GM18909 (cell line): ENCODE results near the gene SDHAF2.
"Not testable (repeated sequence)": the region's sequence is repeated elsewhere in the genome, so short reads cannot be mapped to it uniquely, and the experiment has no call there.

ENCODE experiments used
- ATAC-seq: cut with Tn5 transposase; IDR thresholded peaks from one replicate; pipeline ENCODE4 v1.9.1; 2021; ENCODE audit warnings: mild to moderate bottlenecking; ENCODE audit not compliant: unreplicated experiment, poor library complexity

Gene SDHAF2

DNA sequence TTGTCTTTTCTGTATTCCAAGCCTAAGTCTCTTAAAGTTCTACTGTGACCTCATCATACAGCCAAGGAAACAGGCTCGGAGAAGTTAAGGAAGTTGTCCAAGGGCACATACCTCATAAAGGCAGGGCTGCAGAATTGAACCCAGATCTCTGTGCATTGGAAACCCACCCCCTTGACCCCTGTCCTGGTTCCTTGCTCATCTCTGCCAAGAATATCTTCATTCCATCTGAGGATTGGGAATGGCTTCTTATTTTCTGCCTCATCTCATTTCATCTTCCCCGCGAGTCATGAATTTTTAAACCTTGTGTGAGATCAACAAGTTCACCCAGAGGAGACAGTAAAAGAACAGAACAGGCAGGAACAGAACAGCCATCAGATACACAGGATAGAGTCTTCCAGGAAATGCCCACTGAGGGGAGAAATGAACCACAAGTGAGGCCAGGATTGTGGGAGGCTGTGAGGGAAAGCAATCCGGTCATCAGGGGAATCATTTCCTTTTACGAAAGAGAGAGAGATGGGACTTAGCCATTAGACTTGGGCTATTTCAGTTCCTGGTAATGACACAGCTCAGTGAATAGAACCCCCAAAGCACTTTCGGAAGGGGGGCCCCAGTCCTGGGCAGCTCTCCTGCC lies 44.2 kb downstream of the SDHAF2 start:
- no peak for ATAC-seq

- ATAC-seq = no peak
Measured at GRCh38 chr11:61475433-61475832, 45.5 kb downstream of the SDHAF2 start.

DNA sequence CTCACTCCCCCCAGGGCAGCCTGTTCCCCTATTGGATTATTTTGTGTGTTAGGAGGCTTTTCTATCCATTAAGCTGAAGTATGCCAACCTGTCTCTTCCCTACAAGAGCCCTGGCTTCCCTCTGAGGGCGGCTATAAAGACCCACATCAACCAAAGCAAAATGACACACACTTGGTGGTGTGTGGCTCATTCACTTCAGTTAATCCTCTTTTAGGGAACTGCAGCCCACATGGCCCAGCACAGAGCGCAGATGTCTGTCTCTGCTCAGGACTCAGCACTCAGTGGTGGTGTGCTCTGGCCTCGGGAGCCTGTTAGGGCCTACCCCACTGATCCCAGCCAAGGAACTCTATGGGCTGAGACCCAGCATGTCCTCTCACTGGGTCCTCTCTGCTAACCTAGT lies 46.4 kb downstream of the SDHAF2 start:
- ATAC-seq = no peak

DNA sequence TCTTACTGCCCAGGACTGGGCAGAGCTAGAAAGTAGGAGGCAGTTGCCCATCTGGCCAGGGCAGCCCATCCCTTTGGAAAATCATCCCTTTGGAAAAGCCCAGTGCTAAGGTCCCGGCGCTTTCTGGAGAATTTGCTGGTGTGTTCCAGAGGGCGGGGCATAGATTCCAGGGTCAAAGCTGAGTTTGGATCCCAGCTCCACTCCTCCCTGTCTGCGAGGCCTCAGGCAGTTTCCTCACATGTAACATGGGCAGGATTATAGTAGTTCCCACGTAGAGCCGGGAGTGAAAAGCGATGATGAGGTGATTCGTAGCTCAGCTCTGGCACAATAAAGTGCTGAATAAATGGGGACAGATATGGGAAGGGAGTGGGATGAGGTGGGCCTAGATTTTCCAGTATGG lies 47.2 kb downstream of the SDHAF2 start:
- no peak for ATAC-seq

DNA sequence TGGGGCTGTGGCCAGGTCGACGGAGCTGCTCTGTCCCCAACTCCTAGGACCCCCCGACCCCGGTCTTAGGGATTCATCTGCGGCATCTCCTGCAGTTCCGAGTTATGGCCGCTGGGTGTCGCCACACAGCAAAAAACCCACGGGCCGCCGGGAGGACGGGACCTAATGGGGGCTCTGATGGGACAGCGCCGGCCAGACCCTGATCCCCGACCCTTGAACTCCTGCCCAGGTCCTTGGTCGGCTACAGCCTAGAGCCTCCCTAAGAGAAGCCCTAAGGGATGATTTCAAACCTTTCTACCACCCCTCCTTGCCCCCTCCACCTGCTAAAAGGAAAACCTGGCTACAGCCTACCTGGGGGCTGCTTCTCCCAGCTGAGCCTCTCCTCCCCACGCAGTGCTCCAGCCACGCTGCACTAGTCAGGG lies 47.8 kb downstream of the SDHAF2 start:
- no peak for ATAC-seq

- ATAC-seq = not testable (repeated sequence)
Measured at GRCh38 chr11:61479360-61480058, 49.6 kb downstream of the SDHAF2 start.

DNA sequence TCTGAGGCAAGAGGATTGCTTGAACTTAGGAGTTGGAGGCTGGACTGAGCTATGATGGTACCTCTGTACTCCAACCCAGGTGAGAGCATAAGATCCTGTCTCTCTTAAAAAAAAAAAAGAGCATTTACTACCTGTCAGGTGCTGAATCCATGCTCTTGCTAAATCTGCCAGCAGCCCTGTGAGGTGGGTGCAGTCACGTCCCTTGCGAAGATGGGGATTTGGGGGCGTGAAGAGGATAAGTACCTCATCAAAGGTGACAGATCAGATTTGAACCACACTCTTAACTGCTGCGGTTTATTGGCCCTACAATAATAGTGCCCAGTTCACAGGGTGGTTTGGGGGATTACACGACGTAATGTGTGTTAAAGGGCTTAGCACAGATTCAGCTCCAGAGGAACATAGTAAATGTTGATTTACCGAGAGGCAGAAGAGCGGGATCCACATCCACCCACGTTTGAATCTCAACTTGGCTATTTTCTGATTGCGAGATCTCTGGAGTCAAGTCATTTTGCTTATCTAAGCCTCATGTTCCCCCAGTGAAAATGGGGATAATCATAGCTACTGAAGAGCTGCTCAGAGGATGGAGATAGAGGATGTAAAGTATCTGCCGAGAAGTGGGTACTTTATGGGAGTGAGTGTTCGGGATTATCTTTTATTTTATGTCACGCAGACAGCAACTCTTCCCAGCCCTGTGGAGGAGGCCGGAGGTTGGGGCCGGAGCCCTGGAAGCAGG lies 50.5 kb downstream of the SDHAF2 start:
- no peak for ATAC-seq

DNA sequence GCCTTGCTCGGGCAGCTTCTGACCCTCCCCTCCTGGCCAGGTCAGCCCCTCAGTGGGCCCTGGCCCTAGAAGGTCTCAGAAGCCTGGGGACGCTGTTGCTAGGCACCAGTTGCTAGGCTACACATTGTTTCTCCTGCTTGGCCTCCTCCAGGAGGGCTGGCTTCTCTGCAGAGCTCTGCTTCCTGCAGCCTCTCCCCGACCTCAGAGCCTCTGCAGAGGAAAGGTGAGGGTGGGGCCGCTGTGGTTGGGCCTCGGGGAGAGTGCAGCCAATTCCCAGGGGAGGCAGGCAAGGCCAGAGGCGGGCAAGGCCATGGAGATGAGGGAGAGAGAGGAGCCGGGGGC lies 51.0 kb downstream of the SDHAF2 start:
- no peak for ATAC-seq

DNA sequence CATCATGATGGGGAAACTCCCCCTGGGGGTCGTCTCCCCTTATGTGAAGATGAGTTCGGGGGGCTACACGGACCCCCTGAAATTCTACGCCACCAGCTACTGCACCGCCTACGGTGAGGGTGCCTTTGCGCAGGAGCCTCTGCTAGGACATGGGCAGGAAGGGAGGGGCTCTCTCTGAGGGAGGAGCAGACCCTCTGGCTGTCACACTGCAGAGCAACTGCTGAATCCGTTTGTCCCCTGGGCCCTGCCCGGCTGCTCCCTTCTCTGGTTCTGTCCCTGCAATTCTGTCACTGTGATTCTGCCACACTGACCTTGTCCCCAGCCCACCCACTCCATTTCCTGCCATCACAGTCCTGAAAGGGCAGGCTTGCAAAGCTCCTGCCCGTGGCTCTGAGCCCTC lies 51.9 kb downstream of the SDHAF2 start:
- no peak for ATAC-seq

GRCh38 chr11:61482513-61482912 lies 52.6 kb downstream of the SDHAF2 start:
- ATAC-seq = no peak

GRCh38 chr11:61484541-61484940 lies 54.6 kb downstream of the SDHAF2 start:
- ATAC-seq = no peak

- ATAC-seq = no peak
Measured at GRCh38 chr11:61485080-61485479, 55.2 kb downstream of the SDHAF2 start.

- ATAC-seq = no peak
Measured at GRCh38 chr11:61486011-61486620, 56.2 kb downstream of the SDHAF2 start.

GRCh38 chr11:61486779-61487178 lies 56.9 kb downstream of the SDHAF2 start:
- ATAC-seq = no peak

- ATAC-seq = no peak
Measured at GRCh38 chr11:61487342-61488025, 57.6 kb downstream of the SDHAF2 start.

DNA sequence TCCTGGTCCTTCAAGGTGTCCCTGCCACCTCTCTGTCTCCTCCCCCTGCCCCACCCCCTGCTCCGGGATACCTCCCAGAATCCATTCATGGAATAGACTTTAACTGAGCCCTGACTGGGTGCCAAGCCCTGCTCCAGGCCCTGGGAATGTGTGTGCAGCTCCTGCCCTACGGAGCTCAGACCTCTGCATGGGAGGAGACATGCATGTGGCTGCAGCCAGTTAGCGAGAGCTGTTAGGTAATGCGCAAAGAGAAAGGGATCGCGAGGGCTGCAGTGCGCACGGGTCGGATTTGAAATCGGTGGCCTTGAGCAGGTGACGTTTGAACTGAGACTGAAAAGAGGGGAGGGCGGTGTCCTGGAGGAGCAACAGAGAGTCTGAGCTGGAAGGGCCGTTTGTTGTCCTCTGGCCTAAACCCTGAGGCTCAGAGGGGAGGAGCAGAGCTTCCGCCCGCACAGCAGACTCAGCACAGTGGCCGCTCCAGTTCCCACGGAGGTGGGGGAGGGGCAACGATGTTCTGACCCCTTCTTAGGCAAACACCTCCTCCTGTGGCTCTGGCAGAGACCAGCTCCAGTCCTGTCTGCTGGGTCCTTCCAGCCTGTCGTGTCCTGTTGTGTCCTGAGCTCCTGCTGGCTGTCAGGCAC lies 58.8 kb downstream of the SDHAF2 start:
- ATAC-seq = no peak

GRCh38 chr11:61489833-61490721 lies 60.2 kb downstream of the SDHAF2 start:
- ATAC-seq = no peak

GRCh38 chr11:61491736-61492395 lies 61.9 kb downstream of the SDHAF2 start:
- ATAC-seq = no peak
